Stimulated activated CD8-positive, alpha-beta memory T cell treated with anti-CD3 and anti-CD28 coated beads, Interleukin-7, amount 100 ng/mL, for 48 hours (primary cell): ENCODE measurements around the gene CMTM5.
"Not testable (repeated sequence)": the region's sequence is repeated elsewhere in the genome, so short reads cannot be mapped to it uniquely, and the experiment has no call there.

Experiments
- DNase-seq, 2 donors: peaks; one replicate each; pipeline ENCODE4 v3.0.0-alpha.2; 2020; ENCODE audit warnings: low read depth in 1 of 2; ENCODE audit errors: extremely low read depth in 1 of 2

The CMTM5 gene

GRCh38 chr14:23377573-23378563, 1.0 kb downstream of the CMTM5 start:
- DNase-seq, result no peak

GRCh38 chr14:23378612-23379220, 1.9 kb downstream of the CMTM5 start:
- DNase-seq, result no peak

GRCh38 chr14:23379366-23380196, 2.7 kb downstream of the CMTM5 start:
- DNase-seq, result peak; percentile 10 to 18

GRCh38 chr14:23380197-23380914, 3.5 kb downstream of the CMTM5 start:
- no peak for DNase-seq

GRCh38 chr14:23380976-23381375, 4.1 kb downstream of the CMTM5 start:
- no peak for DNase-seq

- no peak for DNase-seq
These were observed 5.0 kb downstream of the CMTM5 start for GRCh38 chr14:23381871-23382270.

GRCh38 chr14:23382276-23382675, 5.4 kb downstream of the CMTM5 start:
- DNase-seq, result no peak

- no peak for DNase-seq
These were observed 6.0 kb downstream of the CMTM5 start for GRCh38 chr14:23382731-23383440.

- no peak for DNase-seq
These were observed 7.7 kb downstream of the CMTM5 start for GRCh38 chr14:23384364-23385080.

- no peak for DNase-seq
These were observed 8.4 kb downstream of the CMTM5 start for GRCh38 chr14:23385244-23385641.

- DNase-seq, result no peak
These were observed 8.9 kb downstream of the CMTM5 start for GRCh38 chr14:23385642-23386265.

- DNase-seq, result not testable (repeated sequence)
These were observed 9.4 kb downstream of the CMTM5 start for GRCh38 chr14:23386266-23386657.

- DNase-seq, result no peak
These were observed 10.2 kb downstream of the CMTM5 start for GRCh38 chr14:23386999-23387398.

- DNase-seq, result no peak
These were observed 11.4 kb downstream of the CMTM5 start for GRCh38 chr14:23387916-23388882.

GRCh38 chr14:23388996-23389395, 12.2 kb downstream of the CMTM5 start:
- DNase-seq, result no peak

GRCh38 chr14:23389396-23389795, 12.6 kb downstream of the CMTM5 start:
- DNase-seq, result no peak

- DNase-seq, result not testable (repeated sequence)
These were observed 13.0 kb downstream of the CMTM5 start for GRCh38 chr14:23389871-23390270.

GRCh38 chr14:23392613-23393012, 15.8 kb downstream of the CMTM5 start:
- no peak for DNase-seq
